HuH-7.5 (cell line): ENCODE results near the gene SCAMP5.

ENCODE experiments used
- DNase-seq: peaks from one replicate; pipeline ENCODE4 v3.0.0; 2011; ENCODE audit warnings: low spot score

Gene SCAMP5

DNA sequence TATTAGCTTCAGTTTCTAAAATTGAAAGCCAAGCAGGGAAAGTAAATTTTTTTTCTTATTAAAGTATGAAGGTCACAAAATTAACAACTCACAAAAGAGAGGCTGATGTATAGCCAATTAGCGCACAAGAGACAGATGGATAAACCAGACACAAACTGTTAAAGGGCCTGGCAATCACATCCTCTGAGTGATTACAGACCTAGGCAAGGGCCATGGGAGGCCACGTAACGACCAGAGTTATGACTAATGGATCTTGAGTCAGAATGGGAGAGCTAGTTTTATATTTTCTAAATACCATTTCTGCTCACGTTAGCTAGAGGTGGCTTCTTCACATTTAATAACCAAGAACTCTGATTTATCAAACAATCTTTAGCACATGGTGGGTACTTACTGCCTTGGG, 17.8 kb upstream of the SCAMP5 start:
- DNase-seq: no peak

DNA sequence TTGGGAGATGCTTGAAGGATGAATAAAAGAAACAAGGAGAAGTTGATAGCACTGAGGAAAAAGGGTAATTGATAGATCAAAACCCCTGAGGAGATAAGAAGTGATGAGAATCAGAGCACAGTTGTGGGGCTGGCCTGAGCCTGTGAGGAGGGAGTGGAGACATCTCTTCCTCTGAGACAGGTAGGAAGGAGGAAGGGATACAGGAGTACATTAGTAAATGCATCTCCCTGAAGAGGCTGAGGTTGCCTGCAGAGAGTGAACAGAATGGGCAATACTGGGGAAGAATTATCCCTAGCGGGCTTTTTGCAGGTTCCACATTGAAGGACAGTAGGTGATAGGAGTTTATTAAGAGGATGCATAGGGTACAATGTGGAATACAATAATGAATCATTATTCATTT, 17.3 kb upstream of the SCAMP5 start:
- DNase-seq: no peak

DNA sequence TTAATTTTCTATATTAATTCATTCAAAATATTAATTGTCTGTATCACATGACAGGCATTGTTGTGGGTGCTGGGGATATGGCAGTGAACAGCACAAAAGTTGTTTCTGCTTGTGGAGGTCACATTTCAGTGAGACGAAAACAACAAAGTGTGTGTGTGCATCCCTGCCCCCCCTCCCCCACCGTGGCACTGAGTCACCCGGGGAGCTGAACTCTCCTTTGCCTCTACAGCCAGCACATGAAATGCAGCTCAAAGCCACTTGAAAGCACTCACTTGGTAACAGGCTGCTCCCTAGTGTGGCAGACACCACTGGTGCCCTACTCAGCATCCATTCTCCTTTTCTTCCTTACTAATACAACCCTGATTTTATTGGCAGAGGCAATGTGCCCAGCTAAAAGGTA, 16.9 kb upstream of the SCAMP5 start:
- no peak for DNase-seq

DNA sequence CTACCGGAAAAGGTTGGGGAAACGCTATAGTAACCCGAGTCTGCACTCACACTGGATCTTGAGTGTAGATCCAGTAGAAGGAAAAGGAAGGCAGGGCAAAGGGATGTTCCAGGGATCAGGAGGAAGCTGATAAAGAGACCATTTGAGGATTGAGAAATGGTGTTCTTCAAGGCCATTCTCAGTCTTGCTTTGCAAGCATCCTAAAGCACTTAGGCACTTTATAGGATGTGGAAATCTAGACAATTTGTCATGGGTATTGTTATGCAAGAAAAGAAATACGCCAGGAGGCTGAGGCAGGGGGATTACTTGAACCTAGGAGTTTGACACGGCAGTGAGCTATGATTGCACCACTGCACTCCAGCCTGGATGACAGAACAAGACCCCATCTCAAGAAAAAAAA, 13.2 kb upstream of the SCAMP5 start:
- no peak for DNase-seq

DNA sequence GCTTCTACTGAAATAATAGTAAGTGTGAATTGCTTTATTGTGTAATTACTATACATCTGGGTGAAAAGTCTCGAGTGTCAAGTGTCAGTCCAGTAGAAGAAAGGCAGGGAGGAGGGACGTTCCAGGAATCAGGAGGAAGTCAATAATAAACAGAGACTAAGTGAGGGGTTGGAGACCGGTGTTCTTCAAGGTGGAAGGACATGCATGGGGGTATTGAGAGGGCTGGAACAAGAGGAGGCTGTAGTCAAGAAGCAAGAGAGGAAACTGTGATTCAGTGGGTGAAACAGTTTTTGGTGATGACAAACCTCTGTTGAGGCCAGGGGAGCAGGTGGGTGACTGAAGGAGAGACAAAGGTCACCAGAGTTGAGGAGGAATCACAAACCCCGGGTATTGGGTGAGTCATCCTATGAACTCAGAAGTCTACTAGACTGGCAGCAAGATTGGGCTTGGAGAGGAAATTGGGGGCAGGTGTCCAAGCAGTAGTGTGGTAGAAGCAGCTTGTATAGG, 11.6 kb upstream of the SCAMP5 start:
- no peak for DNase-seq

DNA sequence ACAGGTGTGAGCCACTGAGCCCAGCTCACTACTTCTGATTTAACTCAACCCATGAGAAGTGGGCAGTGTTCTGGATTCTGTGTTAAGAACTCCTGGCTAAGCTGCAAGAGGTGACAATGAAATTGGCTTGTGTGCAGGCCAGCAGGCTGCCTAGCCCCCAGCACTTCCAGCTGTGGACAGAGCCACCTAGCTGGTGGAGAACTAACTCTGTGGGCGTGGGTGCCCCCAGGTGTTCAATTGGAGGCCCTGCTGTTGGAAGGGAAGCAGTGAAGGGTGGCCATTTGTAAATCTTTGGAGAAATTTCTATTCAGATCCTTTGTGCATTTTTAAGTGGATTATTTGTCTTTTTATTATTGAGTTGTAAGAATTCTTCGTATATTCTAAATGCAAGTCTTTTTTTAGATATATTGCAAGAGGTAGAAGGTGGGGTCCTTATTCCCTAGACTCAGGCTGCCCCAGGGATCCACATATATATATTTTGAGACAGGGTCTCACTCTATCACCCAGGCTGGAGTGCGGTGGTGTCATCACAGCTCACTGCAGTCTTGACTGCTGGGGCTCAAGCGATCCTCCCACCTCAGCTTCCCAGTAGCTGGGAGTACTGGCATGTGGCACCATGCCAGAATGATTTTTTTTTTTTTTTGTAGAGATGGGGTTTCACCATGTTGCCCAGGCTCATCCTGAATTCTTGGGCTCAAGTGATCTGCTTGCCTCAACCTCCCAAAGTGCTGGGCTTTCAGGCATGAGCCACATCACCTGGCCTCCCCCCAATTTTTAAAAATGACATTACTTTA, 7.2 kb upstream of the SCAMP5 start:
- DNase-seq: peak; percentile 51

DNA sequence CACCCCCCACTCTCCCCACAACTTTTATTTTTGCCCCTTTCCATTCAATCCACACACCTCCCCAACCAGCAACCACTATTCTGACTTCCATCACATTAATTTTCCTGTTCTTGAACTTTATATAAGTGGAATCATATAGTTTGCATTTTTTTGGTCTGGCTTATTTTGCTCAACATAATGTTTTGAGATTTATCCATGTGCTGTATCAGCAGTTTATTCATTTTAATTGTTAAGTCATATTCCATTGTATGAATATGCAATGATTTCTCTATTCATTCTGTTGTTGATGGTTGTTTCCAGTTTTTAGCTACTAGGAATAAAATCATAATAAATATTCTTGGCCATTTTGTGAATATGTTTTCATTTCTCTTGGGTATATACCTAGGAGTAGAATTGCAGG, 5.8 kb upstream of the SCAMP5 start:
- no peak for DNase-seq

DNA sequence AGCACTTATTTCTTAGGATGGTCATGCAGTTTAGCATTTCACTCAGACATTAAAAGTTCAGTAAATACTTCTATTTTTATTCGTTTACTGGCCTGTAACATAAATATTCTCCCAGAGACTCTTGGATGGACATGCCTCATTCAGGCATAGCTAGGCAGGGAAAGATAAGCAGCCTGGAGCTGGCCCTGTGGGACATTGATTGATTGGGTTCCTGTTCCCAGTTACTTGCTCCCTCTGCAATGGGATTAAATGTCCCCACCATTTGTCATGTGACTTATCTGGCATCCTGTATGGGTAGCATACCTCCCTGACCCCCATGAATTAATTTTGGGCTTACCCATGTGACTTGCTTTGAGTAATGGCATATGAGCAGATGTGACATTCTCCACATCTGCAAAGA, 2.7 kb upstream of the SCAMP5 start:
- DNase-seq: no peak

DNA sequence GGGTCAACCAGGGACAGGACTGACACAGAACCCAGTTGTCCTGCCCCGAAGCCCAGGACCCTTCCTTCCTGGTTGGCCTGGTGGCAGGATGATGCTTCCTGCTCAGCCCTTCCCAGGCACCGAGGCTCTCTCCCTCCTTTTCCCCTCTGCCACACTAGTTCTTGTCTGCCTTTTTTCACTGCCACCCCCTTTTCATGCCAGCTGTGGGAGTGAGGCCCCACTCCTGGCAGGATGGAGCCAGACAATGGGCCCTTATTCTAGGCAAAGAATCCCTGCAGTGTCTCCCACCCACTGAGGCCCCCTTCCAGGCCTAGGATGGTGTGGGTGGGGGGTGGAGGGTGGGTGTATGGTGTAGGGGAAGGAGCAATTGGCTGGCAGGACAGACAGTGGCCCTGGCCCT, 1.1 kb upstream of the SCAMP5 start:
- DNase-seq: no peak

DNA sequence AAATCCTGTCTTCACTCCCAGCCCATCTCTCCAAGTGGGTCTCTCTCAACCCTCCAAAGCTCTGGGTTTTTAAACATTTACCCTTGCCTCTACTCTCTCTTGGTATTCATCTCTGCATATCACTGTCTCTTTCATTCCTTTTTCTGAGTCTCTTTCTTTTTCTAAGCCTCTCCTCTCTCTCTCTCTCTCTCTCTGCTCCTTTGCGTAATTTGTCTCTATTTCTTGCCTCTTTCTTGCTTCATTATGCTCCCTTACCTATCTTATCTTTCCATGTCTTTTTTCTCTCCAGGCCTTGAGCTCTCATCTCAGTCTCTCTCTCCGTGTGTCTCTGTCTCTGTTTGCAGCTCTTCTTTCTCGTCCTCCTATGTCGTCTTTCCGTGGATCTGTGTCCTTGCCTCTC, 678 bp upstream of the SCAMP5 start:
- no peak for DNase-seq

DNA sequence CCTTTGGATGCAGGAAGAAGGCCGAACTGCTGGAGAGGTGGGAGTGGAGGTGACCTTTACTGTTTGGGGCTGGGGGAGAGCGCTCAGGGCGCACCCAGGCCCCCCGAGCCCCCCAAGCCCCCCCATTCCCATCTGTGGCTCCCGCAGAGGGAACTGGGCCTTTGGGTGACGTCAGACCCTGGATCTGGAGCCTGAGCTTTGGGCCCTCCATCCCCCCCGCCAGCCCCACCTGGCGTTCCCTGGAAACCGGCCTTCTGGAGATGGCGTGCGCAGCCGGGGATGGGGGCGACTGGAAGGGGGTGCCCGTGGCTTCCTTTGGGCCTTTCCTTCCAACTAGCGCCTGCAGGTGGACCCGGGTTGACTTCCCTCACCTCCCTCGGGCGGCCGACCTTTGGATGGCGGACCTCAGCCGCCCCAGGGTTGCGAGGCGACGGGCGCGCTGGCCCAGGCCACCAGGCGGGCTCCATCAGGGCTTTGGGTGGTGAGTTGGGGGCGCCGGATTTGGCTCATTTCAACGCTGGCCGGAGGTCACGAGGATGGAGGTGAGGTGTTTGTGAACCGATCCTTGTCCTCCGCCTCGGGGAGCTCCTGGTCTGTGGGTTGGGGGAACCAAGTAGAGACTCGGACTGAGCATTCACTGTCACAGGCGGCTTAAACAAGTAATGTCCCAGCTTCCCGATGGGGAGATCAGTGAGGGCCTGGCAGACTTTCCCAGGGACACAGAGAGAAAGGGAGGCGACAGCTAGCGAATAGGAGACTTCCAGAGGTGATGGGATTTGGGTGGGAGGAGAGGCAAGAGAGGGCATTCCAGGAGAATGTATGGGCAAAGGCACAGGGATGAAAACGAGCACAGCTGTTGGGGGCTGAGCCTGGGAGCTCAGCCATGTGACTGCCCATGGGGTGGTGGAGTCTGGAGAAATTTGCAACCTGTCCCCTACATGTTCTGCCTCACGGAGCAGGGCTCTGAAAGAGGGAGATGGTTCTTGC, 709 bp downstream of the SCAMP5 start:
- DNase-seq: peak; percentile 55

DNA sequence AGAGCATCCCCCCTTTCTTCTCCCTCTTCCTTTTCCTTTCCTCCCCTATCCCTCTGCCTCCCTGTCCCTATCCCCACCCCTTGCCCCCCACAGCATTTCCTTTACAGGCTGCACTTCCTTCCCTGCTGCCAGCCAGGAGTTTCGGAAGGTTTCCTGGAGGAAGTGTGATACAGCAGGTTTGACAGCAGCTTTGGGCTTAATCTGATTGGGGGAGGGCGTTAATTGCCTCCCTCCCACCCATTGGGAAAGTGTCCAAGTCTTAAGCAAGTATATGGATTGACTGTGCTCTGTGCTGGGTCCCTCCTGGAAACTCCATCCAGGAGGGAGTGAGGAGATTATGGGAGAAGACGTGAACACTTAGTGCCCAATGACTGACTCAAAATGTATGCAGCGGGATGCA, 1.8 kb downstream of the SCAMP5 start:
- DNase-seq: no peak

DNA sequence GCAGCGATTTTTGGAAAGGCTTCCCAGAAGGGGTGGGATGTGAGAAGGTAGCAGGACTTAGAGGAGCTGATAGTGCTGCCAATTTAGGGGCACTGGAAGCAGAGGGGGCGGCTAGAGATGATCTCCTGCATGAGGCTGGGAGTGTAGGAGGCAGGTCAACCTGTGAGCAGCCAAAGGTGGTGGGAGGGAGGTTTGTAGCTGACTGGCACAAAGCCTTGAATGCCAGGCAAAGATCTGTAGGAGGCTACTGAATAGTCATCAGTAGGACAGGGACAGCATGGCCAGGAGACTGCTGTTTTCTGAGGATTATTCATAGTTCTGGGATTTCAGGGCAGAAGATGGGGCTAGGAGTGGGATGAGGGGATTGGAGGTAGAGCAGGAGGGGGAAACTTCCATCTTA, 2.2 kb downstream of the SCAMP5 start:
- no peak for DNase-seq

DNA sequence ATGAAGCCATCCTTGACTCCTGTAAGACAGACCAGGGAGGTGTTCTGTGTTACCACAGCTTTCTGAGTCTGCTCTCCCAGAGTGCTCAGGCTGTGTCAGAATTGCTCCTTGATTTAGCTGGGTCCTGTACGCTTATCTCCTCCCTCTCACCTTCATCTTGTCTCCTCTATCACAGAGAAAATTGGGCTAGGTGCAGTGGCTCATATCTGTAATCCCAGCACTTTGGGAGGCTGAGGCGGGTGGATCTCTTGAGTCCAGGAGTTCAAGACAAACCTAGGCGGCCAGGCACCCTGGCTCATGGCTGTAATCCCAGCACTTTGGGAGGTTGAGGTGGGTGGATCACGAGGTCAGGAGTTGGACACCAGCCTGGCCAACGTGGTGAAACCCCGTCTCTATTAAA, 5.9 kb downstream of the SCAMP5 start:
- no peak for DNase-seq

DNA sequence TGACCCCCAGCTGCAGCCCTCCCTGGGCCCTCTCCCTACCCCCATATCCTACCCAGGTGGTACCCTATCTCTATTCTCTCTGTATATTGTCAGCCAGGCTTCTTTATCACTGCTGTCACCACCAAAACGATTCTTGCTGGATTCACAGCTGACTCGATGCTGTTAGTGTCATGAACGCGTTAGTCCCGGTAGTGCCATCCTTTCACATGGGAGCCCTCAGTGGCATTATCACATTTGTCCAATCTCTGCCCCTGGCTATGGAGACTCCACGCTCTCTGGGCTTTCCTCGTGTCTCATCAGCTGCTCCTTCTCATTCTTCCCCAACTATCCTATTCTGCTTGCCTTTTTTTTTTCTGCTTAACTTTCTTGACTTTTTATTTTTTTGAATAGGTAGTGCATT, 7.0 kb downstream of the SCAMP5 start:
- DNase-seq: no peak

DNA sequence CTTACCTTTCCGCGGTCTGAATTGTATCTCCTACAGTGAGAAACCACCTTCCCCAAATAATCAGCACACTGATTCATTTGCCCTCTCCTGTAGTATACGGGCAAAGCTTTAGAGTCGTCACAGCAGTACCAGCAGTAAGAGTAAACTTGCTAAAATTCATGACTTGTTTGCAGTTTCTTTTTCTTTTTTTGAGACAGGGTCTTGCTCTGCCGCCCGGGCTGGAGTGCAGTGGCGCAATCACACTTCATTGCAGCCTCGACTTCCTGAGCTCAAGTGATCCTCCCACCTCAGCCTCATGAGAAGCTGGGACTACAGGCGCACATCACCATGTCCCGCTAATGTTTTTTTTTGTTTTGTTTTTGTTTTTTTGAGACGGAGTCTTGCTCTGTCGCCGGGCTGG, 11.9 kb downstream of the SCAMP5 start:
- DNase-seq: no peak

DNA sequence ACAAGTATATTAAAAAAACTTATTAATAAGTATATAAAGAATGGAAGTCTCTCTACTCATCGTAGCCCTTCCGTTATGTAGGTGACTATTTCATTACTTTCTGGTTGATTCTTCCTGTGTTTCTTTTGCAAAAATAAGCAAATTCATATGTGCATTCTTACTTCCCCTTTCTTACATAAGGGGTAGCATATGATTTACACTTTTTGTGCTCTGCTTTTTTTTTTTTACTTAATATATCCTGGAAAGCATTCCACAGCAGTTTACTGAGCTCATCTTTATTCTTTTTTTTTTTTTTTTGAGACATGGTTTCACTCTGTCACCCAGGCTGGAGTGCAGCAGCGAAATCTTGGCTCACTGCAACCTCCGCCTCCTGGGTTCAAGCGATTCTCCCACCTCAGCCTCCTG, 12.9 kb downstream of the SCAMP5 start:
- DNase-seq: no peak

DNA sequence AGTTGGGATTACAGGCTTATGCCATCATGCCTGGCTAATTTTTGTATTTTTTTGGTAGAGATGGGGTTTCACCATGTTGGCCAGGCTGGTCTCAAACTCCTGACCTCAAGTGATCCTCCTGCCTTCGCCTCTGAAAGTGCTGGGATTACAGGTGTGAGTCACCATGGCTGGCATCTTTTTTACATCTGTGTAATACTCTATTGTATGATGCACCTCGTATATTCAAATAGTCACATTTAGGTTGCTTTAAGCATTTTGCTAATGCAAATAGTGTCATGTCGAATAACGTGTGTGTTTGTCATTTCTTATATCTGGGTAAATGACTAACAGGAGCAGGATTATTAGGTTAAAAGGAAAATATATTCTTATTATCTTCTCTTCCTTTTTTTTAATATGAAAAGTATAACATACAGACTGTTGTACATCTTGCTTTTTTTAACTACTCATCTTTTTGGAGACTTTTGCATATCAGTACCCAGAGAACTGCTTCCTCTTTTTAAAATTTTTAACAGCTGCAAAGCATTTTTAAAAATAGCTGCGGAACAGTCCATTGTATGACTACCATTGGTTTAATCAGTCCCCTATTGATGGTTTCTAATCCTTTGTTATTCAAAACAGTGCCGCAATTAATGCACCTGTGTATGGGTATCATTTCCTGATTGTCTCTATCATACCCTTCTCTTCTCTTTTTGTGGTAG, 13.4 kb downstream of the SCAMP5 start:
- DNase-seq: no peak

DNA sequence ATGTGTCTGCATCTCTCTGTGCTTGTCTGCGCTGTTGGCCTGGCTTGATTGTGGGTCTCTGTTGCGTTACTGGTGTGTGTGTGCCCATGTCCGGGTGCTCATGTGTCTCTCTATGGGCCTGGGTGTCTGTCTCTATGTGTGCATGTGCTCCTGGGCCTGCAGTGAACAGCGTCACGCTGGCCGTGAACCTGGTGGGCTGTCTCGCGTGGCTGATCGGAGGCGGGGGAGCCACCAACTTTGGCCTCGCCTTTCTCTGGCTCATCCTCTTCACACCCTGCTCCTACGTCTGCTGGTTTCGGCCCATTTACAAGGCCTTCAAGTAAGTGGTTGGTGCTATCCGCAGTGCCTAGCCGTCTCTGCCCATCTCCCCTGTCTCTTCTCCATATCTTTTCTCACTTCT, 21.1 kb downstream of the SCAMP5 start:
- DNase-seq: no peak

DNA sequence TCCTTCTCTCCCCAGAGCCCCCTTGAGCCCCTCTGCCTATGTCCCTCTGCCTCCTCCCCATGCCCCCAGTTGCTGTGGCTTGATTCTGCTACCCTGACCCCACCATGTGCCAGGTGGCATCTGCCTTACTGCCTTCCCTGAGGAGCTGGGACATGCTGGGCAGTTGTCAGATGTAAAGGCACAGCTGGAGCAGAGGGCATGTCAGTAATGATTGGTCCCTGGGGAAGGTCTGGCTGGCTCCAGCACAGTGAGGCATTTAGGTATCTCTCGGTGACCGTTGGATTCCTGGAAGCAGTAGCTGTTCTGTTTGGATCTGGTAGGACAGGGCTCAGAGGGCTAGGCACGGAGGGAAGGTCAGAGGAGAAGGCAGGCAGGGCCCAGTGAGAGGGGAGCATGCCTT, 24.6 kb downstream of the SCAMP5 start:
- no peak for DNase-seq

DNA sequence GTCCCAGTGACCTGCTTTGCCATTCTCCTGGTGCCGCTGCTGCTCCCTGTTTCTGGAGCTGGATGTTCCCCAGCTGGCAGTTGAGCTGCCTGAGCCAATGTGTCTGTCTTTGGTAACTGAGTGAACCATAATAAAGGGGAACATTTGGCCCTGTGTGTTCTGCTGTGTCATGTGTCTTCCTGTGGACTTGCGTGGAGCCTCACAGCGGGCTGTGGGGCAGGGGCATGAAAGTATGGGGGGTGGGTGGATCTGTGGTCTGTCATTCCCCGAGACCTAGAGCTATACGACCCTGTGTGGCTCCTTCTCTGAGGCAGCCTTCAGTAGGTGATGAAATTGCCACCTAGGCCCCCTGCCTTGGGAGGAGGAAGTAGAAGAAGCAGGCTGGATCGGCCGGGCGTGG, 26.0 kb downstream of the SCAMP5 start:
- no peak for DNase-seq

DNA sequence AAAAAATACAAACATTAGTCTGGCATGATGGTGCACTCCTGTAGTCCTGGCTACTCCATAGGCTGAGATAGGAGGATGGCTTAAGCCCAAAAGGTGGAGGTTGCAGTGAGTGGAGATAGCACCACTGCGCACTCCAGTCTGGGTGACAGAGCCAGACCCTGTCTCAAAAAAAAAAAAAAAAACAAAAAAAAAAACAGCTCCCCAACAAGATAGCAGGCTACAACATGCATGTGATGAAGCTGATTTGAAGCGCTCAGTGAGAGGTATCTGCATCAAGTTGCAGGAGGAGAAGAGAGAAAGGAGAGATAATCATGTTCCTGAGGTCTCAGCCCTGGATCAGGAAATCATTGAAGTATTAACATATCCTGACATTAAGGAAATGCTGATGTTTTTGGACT, 27.4 kb downstream of the SCAMP5 start:
- no peak for DNase-seq
